T-helper 2 cell treated with Interferon-gamma antibody and Interleukin-4, amounts not matched to agents 100 ng/mL and 5 ng/mL, for 36 hours (primary cell): ENCODE measurements around the gene MRPS2. TPM values are rescaled to one million over a fixed set of nuclear protein-coding genes. Genes with fewer than 3 reads are reported as not detected.

Source experiments
- intact Hi-C: fragments of 100-400 bp; cut with micrococcal nuclease; formaldehyde crosslinking; loops from one replicate; pipeline ENCODE4 v1.15.1; 2023
- total RNA-seq: library from RNA; stranded (reverse); gene quantifications from 2 replicates; pipeline ENCODE4 v1.2.3, GENCODE V29; 2022

MRPS2 gene
- total RNA-seq, 1 donor from 2014 or later: 38.9 TPM

- intact Hi-C loops: no loop called here
Observed at GRCh38 chr9:135552698-135553171, 52.3 kb downstream of the MRPS2 start.

Other genes with a start within 250 kb of the MRPS2 start
- gene PPP1R26, start 20.9 kb upstream of the MRPS2 start, total RNA-seq: 1.0 and 1.1 TPM in 2 replicates
- gene LCN1, start 20.8 kb downstream of the MRPS2 start, total RNA-seq: not detected in 2 replicates
- not detected in 2 replicates for gene OBP2A, start 45.4 kb downstream of the MRPS2 start, total RNA-seq
- not detected in 2 replicates for gene PAEP, start 61.1 kb downstream of the MRPS2 start, total RNA-seq
- gene GLT6D1, start 138.9 kb downstream of the MRPS2 start, total RNA-seq: not detected in 2 replicates
- gene LCN9, start 162.6 kb downstream of the MRPS2 start, total RNA-seq: not detected in 2 replicates
- not detected in 2 replicates for gene SOHLH1, start 198.8 kb downstream of the MRPS2 start, total RNA-seq
- not detected in 2 replicates for gene KCNT1, start 201.5 kb downstream of the MRPS2 start, total RNA-seq